Stimulated activated CD4-positive, alpha-beta T cell treated with anti-CD3 and anti-CD28 coated beads, Interleukin-15, amount 100 ng/mL, for 48 hours (primary cell): Measurements from ENCODE around the gene TACR2.

ENCODE experiments used
- DNase-seq, 2 donors: peaks; one replicate each; pipeline ENCODE4 v3.0.0-alpha.2; 2020; ENCODE audit warnings: low read depth in 2 of 2

The TACR2 gene

DNA sequence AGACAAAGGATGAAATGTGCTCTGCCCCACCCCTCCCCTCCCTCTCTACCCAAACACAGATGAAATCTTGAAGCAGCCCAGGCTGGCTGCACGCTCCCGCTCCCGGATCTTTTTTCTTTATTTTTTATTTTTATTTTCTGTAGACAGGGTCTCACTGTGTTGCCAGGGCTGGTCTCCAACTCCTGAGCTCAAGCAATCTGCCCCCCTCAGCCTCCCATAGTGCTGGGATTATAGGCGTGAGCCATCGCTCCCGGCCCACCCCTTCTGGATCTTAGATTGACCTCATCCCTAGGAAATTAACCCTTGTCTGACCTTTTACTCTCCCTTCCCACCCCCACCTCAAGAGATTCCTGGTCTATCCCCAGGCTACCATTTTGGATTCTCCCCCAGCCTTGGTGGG is 14.3 kb downstream of the TACR2 start:
- DNase-seq = no peak

DNA sequence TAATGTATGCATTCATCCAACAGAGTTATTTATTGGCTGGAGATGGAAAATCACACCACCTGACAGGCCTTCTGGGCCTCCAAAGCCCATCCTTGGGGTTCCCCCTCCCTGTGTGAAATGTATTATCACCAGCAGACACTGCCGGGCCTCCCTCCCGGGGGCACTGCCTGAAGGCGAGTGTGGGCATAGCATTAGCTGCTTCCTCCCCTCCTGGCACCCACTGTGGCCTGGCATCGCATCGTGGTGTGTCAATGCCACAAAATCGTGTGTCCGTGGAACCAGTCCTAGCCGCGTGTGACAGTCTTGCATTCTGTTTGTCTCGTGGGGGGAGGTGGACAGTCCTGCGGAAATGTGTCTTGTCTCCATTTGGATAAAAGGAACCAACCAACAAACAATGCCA is 15.3 kb downstream of the TACR2 start:
- no peak for DNase-seq

- DNase-seq = no peak
These were observed 15.8 kb downstream of the TACR2 start for GRCh38 chr10:69400936-69401335.

GRCh38 chr10:69398466-69398865 is 18.3 kb downstream of the TACR2 start:
- no peak for DNase-seq

GRCh38 chr10:69397972-69398371 is 18.7 kb downstream of the TACR2 start:
- no peak for DNase-seq

GRCh38 chr10:69394020-69394419 is 22.7 kb downstream of the TACR2 start:
- no peak for DNase-seq

DNA sequence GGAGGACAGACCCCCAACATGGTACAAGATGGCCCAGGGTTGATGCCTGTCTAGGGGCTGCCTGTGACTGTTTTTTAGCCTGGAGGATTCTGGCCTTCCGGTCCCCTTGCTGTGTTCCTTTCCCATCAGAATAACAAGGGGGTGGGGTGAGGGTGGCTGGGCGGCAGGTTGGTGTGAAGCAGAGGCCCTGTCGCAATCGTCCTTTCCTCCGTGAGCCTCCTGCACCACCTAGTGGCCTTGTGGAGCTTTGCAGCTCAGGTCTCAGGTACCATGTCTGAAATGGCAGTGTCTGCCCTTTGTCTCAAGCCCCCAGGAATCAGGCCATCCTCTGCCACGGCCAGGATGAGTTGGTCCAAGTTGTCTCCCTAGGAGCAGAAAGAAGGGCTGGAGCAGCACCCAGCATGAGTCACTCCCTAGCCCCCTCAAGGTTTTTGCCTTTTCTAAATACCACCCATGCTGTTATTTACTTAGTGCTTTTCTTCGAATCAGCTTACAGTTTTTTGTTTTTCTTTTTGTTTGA is 24.2 kb downstream of the TACR2 start:
- peak; percentile 65 to 67 for DNase-seq

- DNase-seq = no peak
These were observed 25.6 kb downstream of the TACR2 start for GRCh38 chr10:69391158-69391557.

DNA sequence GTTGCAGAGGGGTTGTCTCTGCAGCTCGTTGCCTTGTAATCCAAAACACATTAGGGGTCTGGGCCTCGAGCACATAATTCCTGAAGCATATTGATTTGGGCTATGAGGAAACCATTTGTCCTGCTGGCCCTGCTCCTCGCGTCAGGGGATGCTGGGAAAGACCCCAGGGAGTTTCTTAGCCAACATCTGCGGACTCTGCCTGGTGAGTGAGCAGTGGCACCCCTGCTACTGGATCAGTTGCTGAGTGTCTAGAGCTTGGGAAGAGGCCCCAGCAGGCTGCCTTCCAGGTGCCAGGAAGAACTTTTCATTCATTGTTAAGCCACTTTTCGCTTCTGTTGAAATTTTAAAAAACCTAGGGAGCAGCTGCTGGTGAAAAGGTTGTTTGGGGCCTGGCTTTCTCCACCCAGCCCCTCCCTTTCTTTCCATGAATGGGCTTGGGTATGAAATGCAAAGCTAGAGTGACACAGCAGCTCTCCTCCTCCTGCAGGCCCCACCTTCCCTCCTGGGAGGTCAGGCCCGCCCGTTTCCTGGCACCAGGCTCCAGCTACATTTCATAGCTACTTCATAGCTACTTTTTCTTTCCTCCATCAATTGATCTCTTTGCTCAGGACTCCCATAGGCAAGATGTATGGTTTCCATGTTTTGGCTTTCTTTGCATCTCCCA is 26.8 kb downstream of the TACR2 start:
- no peak for DNase-seq

- DNase-seq = no peak
These were observed 28.2 kb downstream of the TACR2 start for GRCh38 chr10:69388488-69388887.

DNA sequence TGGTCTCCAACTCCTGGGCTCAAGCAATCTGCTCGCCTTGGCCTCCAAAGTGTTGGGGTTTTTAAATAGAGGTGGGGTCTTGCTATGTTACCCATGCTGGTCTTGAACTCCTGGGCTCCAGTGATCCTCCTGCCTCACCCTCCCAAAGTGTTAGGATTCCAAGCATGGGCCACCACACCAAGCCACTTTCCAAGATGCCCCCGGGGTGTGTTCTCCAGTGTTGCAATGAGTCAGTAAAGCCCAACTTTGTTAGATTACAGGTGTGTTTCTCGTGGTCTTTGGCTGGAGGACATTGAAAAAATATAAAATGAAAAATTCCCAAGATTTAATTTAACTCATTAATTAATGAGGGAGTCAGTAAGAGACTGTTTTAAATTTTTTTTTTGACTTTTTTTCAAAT is 29.2 kb downstream of the TACR2 start:
- DNase-seq = no peak

- no peak for DNase-seq
These were observed 31.0 kb downstream of the TACR2 start for GRCh38 chr10:69385454-69386350.

DNA sequence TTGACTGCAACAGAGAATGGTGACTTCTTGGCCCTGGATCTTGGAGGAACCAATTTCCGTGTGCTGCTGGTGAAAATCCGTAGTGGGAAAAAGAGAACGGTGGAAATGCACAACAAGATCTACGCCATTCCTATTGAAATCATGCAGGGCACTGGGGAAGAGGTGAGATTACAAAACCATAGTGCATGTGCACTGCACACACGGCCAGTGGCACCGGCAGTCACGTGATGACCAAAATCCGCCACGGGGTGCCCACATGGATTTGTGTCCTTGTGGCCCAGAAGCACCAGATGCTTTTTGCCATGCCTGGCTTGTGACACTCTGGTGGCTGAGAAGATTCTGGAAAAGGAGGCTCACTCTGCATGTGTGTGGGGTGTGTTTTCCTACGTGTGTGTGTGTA is 32.4 kb downstream of the TACR2 start:
- DNase-seq = no peak

DNA sequence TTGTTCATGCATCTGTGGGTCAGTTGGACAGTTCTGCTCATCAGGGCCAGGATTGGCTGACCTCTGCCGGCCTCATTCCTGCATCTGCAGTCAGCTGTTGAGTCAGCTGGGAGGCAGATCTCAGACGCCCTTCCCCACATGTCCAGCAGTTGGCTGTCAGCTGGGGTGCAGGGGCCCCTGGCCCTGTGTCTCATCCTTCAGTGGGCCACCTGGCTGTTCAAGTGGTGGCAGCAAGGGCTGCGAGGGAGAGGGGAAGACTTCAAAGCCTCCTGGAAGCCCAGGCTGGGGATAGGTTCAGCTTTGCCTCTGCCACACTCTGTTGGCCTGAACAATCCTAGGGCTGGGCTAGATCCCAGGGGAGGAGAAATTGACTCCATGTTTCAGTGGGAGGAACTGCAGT is 33.2 kb downstream of the TACR2 start:
- DNase-seq = no peak

DNA sequence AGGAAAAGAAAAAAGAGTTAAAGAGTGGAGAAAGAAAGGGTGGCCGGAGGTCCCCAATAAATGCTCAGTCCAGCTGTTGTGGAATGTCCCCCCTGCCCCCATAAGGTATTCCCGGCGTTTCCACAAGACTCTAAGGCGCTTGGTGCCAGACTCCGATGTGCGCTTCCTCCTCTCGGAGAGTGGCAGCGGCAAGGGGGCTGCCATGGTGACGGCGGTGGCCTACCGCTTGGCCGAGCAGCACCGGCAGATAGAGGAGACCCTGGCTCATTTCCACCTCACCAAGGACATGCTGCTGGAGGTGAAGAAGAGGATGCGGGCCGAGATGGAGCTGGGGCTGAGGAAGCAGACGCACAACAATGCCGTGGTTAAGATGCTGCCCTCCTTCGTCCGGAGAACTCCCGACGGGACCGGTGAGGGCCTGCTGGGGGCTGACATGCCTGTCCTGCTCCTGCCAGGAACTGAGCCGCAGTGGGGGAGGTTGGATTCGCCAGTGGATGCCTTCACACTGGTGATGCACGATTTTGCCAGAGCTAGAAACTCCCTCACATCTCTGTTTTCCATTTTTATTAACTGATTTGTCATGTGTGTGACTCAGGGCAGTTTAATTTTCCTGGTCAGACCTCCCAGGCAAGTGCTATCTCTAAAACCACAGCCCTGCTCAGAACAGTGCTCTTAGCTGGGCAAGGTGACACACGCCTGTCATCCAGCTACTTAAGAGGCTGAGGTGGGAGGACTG is 34.2 kb downstream of the TACR2 start:
- no peak for DNase-seq

GRCh38 chr10:69379800-69380199 is 36.9 kb downstream of the TACR2 start:
- DNase-seq = no peak

DNA sequence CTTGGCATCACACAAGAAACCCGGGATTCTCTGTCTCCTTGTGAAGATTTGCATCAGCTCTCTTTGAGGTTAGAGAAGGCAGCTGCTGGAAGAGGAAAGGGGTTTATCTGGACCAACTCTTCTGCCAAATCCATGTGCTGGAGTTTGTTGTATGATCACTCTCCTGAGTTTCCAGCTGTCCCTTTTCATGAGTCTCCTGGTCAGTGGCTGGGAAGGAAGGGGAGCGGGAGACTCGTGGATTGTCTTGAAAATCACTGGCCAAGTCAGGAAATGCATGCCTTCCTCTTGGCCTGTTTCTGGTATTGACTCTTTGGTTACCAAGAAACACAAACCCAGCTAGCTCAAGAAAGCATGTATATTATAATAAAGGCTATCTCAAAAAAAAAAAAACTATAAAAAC is 38.8 kb downstream of the TACR2 start:
- no peak for DNase-seq

DNA sequence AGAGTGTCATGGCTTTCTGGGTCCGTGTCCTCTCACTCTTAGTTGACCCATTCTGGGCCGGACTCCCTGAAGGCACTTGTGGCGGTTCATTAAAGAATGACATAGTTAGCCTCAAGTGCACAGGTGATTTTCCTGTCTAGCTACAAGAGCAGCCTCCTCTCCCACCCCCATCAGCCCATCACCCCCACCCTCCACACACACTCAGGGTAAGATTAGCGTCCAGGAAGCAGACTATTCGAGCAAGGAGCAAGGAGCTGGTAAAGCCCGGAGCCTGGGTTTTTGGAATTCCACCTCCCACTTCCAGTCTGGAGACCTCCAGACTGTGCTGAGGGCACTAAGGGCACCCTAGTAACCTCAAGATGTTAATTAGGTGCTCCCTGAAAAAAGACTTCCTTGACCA is 39.5 kb downstream of the TACR2 start:
- no peak for DNase-seq

- DNase-seq = no peak
These were observed 40.1 kb downstream of the TACR2 start for GRCh38 chr10:69376662-69377061.

DNA sequence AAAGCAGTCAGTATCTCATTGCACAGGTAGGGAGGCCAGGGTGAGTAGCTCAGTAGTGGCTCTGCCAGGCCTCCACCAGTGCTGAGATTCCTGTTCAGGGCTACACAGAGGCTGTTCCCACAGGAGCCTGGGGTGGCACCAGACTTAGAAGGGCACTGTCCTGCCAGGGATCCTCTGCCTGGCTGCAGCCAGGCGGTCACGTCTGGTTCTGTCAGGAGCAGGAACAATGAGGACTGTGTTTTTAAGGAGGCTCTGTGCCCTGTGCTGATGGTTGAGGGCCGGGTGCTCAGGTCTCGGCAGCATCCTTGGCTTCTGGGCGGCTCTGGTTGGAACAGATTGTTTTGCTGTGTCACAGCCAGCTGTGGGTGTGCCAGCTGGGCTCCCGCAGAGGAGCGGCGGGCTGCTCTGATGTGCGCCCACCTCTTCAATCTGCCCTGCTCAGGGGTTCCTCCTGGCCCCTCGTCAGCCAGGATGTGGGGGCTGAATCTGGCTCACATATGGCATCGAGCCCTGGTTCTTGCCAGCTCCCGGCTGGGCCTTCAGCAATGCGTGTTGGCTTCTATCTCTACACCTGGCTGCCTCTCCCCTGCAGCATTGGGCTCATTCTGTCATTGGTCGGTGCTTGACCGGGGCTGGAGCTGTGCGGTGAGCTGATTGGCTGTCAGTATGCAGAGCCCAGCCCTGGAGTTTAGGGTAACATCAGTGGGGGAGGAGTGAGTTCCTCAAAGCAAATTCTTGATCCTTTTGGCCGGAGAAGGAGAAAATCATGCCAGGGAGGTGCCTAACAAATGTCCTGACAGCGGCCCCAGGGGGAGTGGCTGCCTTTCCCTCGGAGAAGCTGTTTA is 41.2 kb downstream of the TACR2 start:
- DNase-seq = no peak

GRCh38 chr10:69374931-69375306 is 41.8 kb downstream of the TACR2 start:
- DNase-seq = no peak

DNA sequence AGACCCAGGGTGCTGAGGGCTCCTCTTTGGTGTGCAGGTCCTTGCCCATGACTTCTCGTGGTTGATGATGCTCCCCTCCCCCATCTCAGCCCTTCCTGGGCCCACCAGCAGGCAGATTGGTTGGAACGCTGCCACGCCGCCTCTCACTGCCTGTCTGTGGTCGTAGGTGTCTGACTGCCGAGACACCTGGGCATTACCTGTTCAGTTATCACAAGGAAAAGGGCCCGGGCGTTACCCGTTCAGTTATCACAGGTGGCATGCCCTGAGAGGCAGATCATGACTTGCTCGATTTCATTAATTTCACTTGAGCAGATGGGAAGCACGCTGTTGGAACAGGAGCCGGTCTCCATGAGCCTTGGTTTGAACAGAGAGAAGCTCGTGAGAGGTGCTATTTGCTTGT is 42.5 kb downstream of the TACR2 start:
- DNase-seq = no peak
